Mesendoderm (in vitro differentiated cells): Measurements from ENCODE around the gene RAD50.

ENCODE experiments used
- DNase-seq: peaks from one replicate; pipeline ENCODE4 v3.0.0; 2013
- H2AK5ac ChIP-seq: 2 replicates; pipeline ENCODE4 v1.6.1; 2013; ENCODE audit warnings: low read length, inconsistent platforms
- H2BK120ac ChIP-seq: 2 replicates; pipeline ENCODE4 v1.6.1; 2013; ENCODE audit warnings: low read depth, mild to moderate bottlenecking, low read length, moderate library complexity, mixed read lengths
- H2BK15ac ChIP-seq: replicated peaks from 2 replicates; pipeline ENCODE4 v1.6.1; 2013; ENCODE audit warnings: low read depth, mild to moderate bottlenecking, moderate library complexity
- H2BK5ac ChIP-seq: 2 replicates; pipeline ENCODE4 v1.6.1; 2013; ENCODE audit warnings: low read length, inconsistent platforms
- H3K18ac ChIP-seq: 2 replicates; pipeline ENCODE4 v1.6.1; 2013; ENCODE audit warnings: mild to moderate bottlenecking, low read length, mixed read lengths
- H3K23ac ChIP-seq: one replicate; pipeline ENCODE4 v1.6.1; 2013; ENCODE audit warnings: low read length
- H3K27ac ChIP-seq: 2 replicates; pipeline ENCODE4 v1.5.1; 2013; ENCODE audit warnings: low read depth, mild to moderate bottlenecking, inconsistent platforms, low read length, moderate library complexity
- H3K27me3 ChIP-seq: 2 replicates; pipeline ENCODE4 v1.6.1; 2013; ENCODE audit warnings: low read length, control low read depth, mild to moderate bottlenecking, inconsistent platforms; ENCODE audit not compliant: insufficient read depth, poor library complexity
- H3K36me3 ChIP-seq: 2 replicates; pipeline ENCODE4 v1.6.1; 2013; ENCODE audit warnings: low read length, inconsistent platforms; ENCODE audit not compliant: control insufficient read depth, insufficient read depth
- H3K4ac ChIP-seq: one replicate; pipeline ENCODE4 v1.6.1; 2013; ENCODE audit warnings: low read depth, mild to moderate bottlenecking, low read length, moderate library complexity
- H3K4me1 ChIP-seq: 2 replicates; pipeline ENCODE4 v1.6.1; 2013; ENCODE audit warnings: low read depth, low read length, inconsistent platforms; ENCODE audit not compliant: control insufficient read depth
- H3K4me2 ChIP-seq: 2 replicates; pipeline ENCODE4 v1.6.1; 2013; ENCODE audit warnings: low read length
- H3K4me3 ChIP-seq: 2 replicates; pipeline ENCODE4 v1.5.1; 2013; ENCODE audit warnings: mild to moderate bottlenecking, low read length
- H3K56ac ChIP-seq: one replicate; pipeline ENCODE4 v1.6.1; 2013; ENCODE audit warnings: low read length
- H3K79me1 ChIP-seq: 2 replicates; pipeline ENCODE4 v1.6.1; 2013; ENCODE audit warnings: low read length, inconsistent platforms
- H3K79me2 ChIP-seq: 2 replicates; pipeline ENCODE4 v1.6.1; 2013; ENCODE audit warnings: mild to moderate bottlenecking, low read length; ENCODE audit not compliant: control insufficient read depth, insufficient read depth
- H3K9ac ChIP-seq: 2 replicates; pipeline ENCODE4 v1.6.1; 2013; ENCODE audit warnings: low read length, inconsistent platforms
- H4K5ac ChIP-seq: one replicate; pipeline ENCODE4 v1.6.1; 2013; ENCODE audit warnings: low read length
- H4K8ac ChIP-seq: one replicate; pipeline ENCODE4 v1.6.1; 2013; ENCODE audit warnings: low read depth, mild to moderate bottlenecking, control low read depth, low read length, moderate library complexity
- WGBS: extraction: QIAGEN DNeasy Blood & Tissue Kit; methylation state at CpG from one replicate; pipeline ENCODE4 v1.1.7; 2013; ENCODE audit warnings: low lambda C conversion rate, missing lambda C conversion rate; ENCODE audit not compliant: insufficient coverage; ENCODE audit errors: extremely low coverage; 5-methylcytosine and 5-hydroxymethylcytosine counted together

RAD50 gene

GRCh38 chr5:132664696-132665209 is 108.0 kb downstream of the RAD50 start:
- H2BK5ac ChIP-seq: no peak overlapping the region
- H3K4me3 ChIP-seq: no peak overlapping the region
- H3K23ac ChIP-seq: no peak overlapping the region
- WGBS: no CpG with 5 or more reads among the region's 9 CpGs
- H3K18ac ChIP-seq: no peak overlapping the region
- no peak overlapping the region for H3K4ac ChIP-seq
- no peak overlapping the region for H4K5ac ChIP-seq
- H3K79me1 ChIP-seq: no peaks in the 10 kb centered on the region
- no peak for DNase-seq
- H3K56ac ChIP-seq: no peak overlapping the region
- no peak overlapping the region for H2BK15ac ChIP-seq
- H3K9ac ChIP-seq: no peak overlapping the region
- no peaks in the 10 kb centered on the region for H3K4me1 ChIP-seq
- H3K79me2 ChIP-seq: no peaks in the 10 kb centered on the region
- no peaks in the 10 kb centered on the region for H3K36me3 ChIP-seq
- no peaks in the 10 kb centered on the region for H3K27me3 ChIP-seq
- H2AK5ac ChIP-seq: no peak overlapping the region
- H4K8ac ChIP-seq: no peak overlapping the region
- no peak overlapping the region for H3K27ac ChIP-seq
- H2BK120ac ChIP-seq: no peak overlapping the region
- H3K4me2 ChIP-seq: no peak overlapping the region

- Histone ChIP-seq H3K9ac (no peak overlapping the region), H3K4me1 (no peaks in the 10 kb centered on the region), H3K79me2 (no peaks in the 10 kb centered on the region), H4K5ac (no peak overlapping the region), H2BK5ac (no peak overlapping the region), H3K18ac (no peak overlapping the region), H3K4me2 (no peak overlapping the region), H2BK15ac (no peak overlapping the region), H3K27me3 (no peaks in the 10 kb centered on the region), H3K4me3 (no peak overlapping the region), H3K79me1 (no peaks in the 10 kb centered on the region), H4K8ac (no peak overlapping the region), H3K56ac (no peak overlapping the region), H3K36me3 (no peaks in the 10 kb centered on the region), H3K4ac (no peak overlapping the region), H3K23ac (no peak overlapping the region), H2BK120ac (no peak overlapping the region), H2AK5ac (no peak overlapping the region), H3K27ac (no peak overlapping the region)
- no CpG with 5 or more reads among the region's 21 CpGs for WGBS
- DNase-seq: no peak
Observed at GRCh38 chr5:132665574-132666080, 108.8 kb downstream of the RAD50 start.

GRCh38 chr5:132666310-132667123 is 109.7 kb downstream of the RAD50 start:
- no CpG with 5 or more reads among the region's 16 CpGs for WGBS
- Histone ChIP-seq H3K4me1 (no peaks in the 10 kb centered on the region), H3K9ac (no peak overlapping the region), H2BK5ac (no peak overlapping the region), H3K79me2 (no peaks in the 10 kb centered on the region), H3K27ac (no peak overlapping the region), H3K36me3 (no peaks in the 10 kb centered on the region), H3K4me3 (no peak overlapping the region), H3K56ac (no peak overlapping the region), H4K8ac (no peak overlapping the region), H3K18ac (no peak overlapping the region), H4K5ac (no peak overlapping the region), H3K4me2 (no peak overlapping the region), H2BK15ac (no peak overlapping the region), H3K27me3 (no peaks in the 10 kb centered on the region), H3K79me1 (no peaks in the 10 kb centered on the region), H2AK5ac (no peak overlapping the region), H3K23ac (no peak overlapping the region), H3K4ac (no peak overlapping the region), H2BK120ac (no peak overlapping the region)
- DNase-seq: no peak

GRCh38 chr5:132667309-132667708 is 110.5 kb downstream of the RAD50 start:
- H3K23ac ChIP-seq: no peak overlapping the region
- no peak overlapping the region for H3K4me2 ChIP-seq
- H3K79me1 ChIP-seq: no peaks in the 10 kb centered on the region
- WGBS: no CpG with 5 or more reads among the region's 10 CpGs
- H2BK15ac ChIP-seq: no peak overlapping the region
- H3K27ac ChIP-seq: no peak overlapping the region
- H3K4me1 ChIP-seq: no peaks in the 10 kb centered on the region
- no peak overlapping the region for H3K56ac ChIP-seq
- H2BK120ac ChIP-seq: no peak overlapping the region
- no peak overlapping the region for H2BK5ac ChIP-seq
- H3K36me3 ChIP-seq: no peaks in the 10 kb centered on the region
- no peak overlapping the region for H3K4me3 ChIP-seq
- no peak for DNase-seq
- no peak overlapping the region for H3K4ac ChIP-seq
- no peak overlapping the region for H3K18ac ChIP-seq
- no peaks in the 10 kb centered on the region for H3K79me2 ChIP-seq
- no peak overlapping the region for H2AK5ac ChIP-seq
- no peaks in the 10 kb centered on the region for H3K27me3 ChIP-seq
- no peak overlapping the region for H4K5ac ChIP-seq
- H3K9ac ChIP-seq: no peak overlapping the region
- H4K8ac ChIP-seq: no peak overlapping the region

- no CpG with 5 or more reads among the region's 22 CpGs for WGBS
- H2BK15ac ChIP-seq: no peak overlapping the region
Observed at GRCh38 chr5:132667761-132668705, 111.3 kb downstream of the RAD50 start.

More at GRCh38 chr5:132667761-132668705, 111.3 kb downstream of the RAD50 start:
- Histone ChIP-seq H4K8ac (no peak overlapping the region), H3K27me3 (no peaks in the 10 kb centered on the region), H4K5ac (no peak overlapping the region), H3K23ac (no peak overlapping the region), H3K9ac (no peak overlapping the region), H2BK5ac (no peak overlapping the region), H3K4ac (no peak overlapping the region), H3K4me1 (no peaks in the 10 kb centered on the region), H3K27ac (no peak overlapping the region), H2AK5ac (no peak overlapping the region), H3K18ac (no peak overlapping the region), H3K56ac (no peak overlapping the region), H3K4me3 (no peak overlapping the region), H2BK120ac (no peak overlapping the region), H3K36me3 (no peaks in the 10 kb centered on the region), H3K79me1 (no peaks in the 10 kb centered on the region), H3K79me2 (no peaks in the 10 kb centered on the region), H3K4me2 (no peak overlapping the region)
- DNase-seq: peak; percentile 45
